HG03103 (cell line): Measurements from ENCODE around the gene UBXN11.

ENCODE experiments used
- ATAC-seq: cut with Tn5 transposase; IDR thresholded peaks from one replicate; pipeline ENCODE4 v1.9.1; 2021; ENCODE audit warnings: low read depth; ENCODE audit not compliant: unreplicated experiment

The UBXN11 gene

GRCh38 chr1:26288311-26288941 is 18.0 kb downstream of the UBXN11 start:
- ATAC-seq: no peak

- no peak for ATAC-seq
These were observed 18.6 kb downstream of the UBXN11 start for GRCh38 chr1:26287811-26288210.

- no peak for ATAC-seq
These were observed 19.3 kb downstream of the UBXN11 start for GRCh38 chr1:26287033-26287711.

- ATAC-seq: no peak
These were observed 20.4 kb downstream of the UBXN11 start for GRCh38 chr1:26286064-26286416.

GRCh38 chr1:26285366-26286063 is 20.9 kb downstream of the UBXN11 start:
- ATAC-seq: no peak

- ATAC-seq: no peak
These were observed 21.7 kb downstream of the UBXN11 start for GRCh38 chr1:26284597-26285347.

- no peak for ATAC-seq
These were observed 22.4 kb downstream of the UBXN11 start for GRCh38 chr1:26283871-26284596.

- ATAC-seq: no peak
These were observed 23.1 kb downstream of the UBXN11 start for GRCh38 chr1:26283279-26283853.

- ATAC-seq: no peak
These were observed 24.0 kb downstream of the UBXN11 start for GRCh38 chr1:26282401-26282918.

GRCh38 chr1:26281971-26282370 is 24.5 kb downstream of the UBXN11 start:
- ATAC-seq: no peak

GRCh38 chr1:26281091-26281958 is 25.1 kb downstream of the UBXN11 start:
- ATAC-seq: no peak

- no peak for ATAC-seq
These were observed 25.9 kb downstream of the UBXN11 start for GRCh38 chr1:26280333-26281042.

GRCh38 chr1:26279456-26280332 is 26.7 kb downstream of the UBXN11 start, which contains the start of gene SH3BGRL3:
TSS of gene SH3BGRL3 (plus strand) at chr1:26280086. CDS start at chr1:26280156, 70 bp downstream.
- ATAC-seq: peak; percentile 64

GRCh38 chr1:26278724-26279455 is 27.5 kb downstream of the UBXN11 start:
- no peak for ATAC-seq

- ATAC-seq: no peak
These were observed 28.1 kb downstream of the UBXN11 start for GRCh38 chr1:26278303-26278702.

- ATAC-seq: no peak
These were observed 28.7 kb downstream of the UBXN11 start for GRCh38 chr1:26277719-26278118.

GRCh38 chr1:26277261-26277661 is 29.2 kb downstream of the UBXN11 start:
- ATAC-seq: no peak
